NCI-H1694 treated with DMSO at 0.1 percent for 48 hours (cell line): ENCODE data around the gene GJA3.
"Not testable (repeated sequence)": the region's sequence is repeated elsewhere in the genome, so short reads cannot be mapped to it uniquely, and the experiment has no call there.

Source experiments
- DNase-seq: peaks from one replicate; lab custom pipeline; 2025; lab: John Stamatoyannopoulos, UW

GJA3 gene

DNA sequence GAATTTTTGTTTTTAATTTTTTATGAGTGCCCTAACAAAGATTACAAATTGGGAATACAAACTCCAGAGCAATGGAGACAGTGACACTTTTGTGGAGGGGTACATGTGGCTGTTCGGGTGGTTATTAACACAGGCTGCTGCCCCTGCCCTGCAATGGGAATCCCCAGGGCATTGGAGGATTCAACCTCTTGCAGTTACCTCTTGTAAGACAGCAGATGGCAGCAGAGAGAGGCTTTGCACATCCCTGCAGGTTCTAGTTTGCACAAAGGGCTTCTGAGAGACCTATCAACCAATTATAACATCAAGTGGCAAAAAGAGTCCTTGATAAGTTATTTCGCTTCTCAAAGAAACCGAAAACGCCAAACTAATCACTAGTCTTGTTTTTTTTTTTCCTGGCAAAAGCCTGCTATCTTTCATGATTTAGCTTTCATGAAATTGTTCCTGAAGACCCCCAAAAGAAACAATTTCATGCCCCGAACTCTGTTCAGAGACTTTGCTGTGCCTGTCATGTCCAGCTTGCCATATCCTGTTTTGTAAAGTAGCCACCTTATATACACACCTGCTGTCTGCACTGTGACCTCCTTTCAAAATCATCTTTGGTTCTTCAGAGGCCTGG lies 21.5 kb upstream of the GJA3 start:
- DNase-seq: peak; percentile 79

GRCh38 chr13:20181188-20181587 lies 20.3 kb upstream of the GJA3 start:
- no peak for DNase-seq

DNA sequence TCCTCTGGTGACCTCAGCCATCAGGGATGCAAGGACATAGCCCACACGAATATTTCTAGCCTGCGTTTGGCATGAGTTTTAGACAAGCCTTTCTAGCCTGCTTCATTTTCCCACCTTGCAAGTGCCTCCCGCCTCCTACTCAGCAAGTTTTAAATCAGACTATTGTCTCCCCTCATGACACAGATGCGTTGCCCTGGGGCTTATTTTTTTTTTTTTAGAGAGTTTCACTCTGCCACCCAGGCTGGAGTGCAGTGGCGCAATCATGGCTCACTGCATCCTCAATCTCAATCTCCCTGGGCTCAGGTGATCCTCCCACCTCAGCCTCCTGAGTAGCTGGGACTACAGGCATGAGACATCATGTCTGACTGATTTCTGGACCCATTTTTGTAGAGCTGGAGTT lies 17.3 kb upstream of the GJA3 start:
- DNase-seq: no peak

GRCh38 chr13:20177049-20177831 lies 16.4 kb upstream of the GJA3 start:
- no peak for DNase-seq

- DNase-seq: no peak
Observed at GRCh38 chr13:20175907-20176652, 15.2 kb upstream of the GJA3 start.

- no peak for DNase-seq
Observed at GRCh38 chr13:20175406-20175794, 14.5 kb upstream of the GJA3 start.

DNA sequence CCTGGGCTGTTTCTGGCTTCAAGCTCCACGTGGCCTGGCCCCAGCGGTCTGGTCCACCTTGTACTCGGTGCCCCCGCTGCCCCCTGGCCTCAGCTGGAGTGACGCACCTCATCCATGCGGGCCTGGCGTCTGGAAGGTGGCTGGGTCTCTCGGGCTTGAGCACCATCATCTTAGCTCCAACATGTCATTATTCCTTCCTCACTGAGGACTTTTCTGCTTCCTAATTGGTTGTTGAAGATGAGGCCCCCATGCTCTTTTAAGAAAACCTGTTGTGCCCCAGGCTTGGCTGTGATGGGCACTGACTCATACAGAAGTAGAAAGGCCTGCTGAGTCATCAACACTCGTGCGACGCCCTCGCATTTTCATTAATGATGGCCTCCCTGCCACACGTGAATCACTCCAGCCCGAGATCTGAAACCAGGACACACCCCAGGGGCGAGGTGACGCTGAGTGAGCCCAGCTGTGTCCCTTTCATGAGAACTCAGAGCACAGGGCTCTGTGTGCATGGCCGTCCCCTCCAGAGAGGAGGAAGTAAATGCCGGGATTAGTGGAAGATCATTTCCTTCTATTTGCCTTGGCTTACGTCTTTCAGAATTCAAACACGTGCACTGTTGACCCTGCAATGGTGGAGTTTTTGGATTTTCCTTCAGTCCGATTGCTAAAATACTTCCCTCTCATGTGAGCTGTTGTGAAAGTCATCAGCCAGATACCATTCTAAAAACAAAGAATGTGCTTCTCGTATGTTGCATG lies 14.0 kb upstream of the GJA3 start:
- no peak for DNase-seq

DNA sequence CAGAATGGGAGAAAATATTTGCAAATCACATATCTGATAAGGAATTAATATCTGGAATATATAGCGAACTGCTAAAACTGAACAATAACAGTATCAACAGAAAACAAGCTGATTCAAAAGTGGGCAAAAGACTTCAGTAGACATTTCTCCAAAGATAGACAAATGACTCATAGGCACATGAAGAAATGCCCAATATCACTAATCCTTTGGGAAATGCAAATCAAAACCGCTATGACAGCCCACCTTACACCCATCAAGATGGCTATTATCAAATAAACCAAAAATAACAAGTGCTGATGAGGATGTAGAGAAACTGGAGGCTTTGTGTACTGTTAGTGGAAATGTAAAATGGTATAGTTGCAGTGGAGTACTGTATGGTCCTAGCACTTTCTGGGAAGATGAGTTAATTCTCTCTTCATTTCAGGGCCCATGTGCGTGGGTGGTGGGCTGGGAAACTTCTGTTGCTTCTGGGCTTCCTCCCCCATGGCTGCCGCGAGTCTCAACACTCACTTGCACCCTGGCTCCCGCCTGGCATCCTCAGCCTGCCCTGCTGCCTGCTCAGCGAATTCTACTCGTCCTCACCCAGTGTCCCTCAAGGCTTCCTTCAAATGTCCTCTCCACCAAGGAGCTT lies 12.4 kb upstream of the GJA3 start:
- DNase-seq: no peak

DNA sequence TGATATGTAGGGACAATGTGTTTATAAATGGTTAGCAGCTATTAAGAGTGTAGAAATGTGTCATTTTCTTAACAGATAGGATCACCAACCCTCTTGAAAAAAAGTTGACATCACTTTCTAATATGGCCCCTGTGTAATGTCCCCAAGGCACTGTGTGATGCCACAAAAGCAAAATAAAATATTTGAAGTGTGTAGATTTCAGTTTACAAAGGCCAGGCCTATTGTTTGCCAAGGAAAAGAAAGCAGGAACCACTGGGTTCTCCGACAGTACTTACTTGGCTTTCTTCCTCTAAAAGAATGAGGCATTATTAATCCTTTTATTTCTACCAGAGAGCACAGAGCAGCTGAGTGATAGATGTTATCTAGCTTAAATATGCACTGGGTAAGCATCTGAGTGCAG lies 10.5 kb upstream of the GJA3 start:
- no peak for DNase-seq

- DNase-seq: no peak
Observed at GRCh38 chr13:20170921-20171320, 10.1 kb upstream of the GJA3 start.

DNA sequence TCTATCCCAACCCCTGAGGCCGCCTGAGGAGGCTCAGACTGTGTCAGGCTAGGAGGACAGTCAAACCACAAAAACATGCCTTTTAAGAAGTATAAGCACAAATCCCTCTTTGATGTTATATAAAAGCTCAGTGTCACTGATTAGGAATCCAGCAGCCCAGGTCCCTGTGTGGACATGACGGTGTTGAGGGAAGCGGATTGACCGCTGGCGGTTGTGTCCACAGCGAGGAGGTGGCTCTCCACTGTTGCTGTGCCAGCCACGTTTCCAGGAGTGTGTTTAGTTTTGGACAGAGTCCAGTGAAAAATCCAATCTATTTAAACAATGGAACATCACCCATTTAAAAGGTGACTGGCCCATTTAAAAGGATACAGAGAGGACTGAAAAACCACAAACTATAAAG lies 7.5 kb upstream of the GJA3 start:
- no peak for DNase-seq

GRCh38 chr13:20165417-20166257 lies 4.8 kb upstream of the GJA3 start:
- DNase-seq: no peak

DNA sequence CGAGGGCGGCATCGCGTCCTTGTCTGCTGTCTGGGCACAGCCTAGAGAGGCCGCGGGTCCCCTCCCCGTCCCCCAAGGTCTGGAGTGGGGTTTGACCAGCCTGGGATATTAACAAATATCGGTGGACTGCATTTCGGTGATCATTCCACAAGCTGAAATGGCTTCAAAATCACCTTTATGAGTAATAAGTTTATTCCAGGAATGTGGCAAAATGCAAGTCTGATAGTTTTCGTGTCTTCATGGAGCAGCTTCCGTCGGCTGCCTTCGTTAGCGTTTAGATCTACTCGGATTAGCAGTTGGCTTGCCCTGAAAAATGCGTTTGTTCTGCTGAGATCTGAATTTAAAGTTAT lies 1.1 kb upstream of the GJA3 start:
- DNase-seq: no peak

DNA sequence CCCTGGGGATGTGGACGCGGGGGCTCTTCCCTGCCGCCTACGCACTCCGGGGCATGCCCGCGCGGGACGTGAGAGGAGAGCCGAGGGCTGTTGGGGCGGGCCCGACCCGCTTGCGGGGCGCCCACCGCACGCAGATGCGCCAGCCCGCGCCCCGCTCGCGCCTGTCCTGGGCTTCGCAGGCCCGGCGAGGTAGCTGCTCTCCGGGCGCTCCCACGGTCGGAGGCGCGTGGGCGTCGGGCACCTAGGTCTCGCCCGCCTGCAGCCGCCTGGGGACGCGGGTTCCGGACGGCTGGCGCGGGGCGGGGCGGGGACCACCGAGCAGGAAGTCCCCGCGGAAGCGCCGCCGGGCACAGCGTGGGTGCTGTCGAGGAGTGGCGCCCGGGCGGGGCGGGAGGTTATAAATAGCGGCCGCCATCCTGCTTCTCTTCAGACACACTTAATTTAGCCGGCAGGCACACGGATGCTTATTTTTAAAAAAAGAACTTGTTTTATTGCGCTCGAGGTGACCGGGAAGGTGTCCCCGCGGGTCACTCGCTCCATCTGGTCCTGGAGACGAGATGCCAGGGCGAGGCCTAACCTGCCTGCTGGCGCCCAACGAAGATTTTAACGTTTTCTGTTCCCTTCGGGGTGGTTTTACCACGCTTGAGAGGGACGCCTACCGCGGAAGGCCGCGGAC lies 561 bp upstream of the GJA3 start:
- no peak for DNase-seq

DNA sequence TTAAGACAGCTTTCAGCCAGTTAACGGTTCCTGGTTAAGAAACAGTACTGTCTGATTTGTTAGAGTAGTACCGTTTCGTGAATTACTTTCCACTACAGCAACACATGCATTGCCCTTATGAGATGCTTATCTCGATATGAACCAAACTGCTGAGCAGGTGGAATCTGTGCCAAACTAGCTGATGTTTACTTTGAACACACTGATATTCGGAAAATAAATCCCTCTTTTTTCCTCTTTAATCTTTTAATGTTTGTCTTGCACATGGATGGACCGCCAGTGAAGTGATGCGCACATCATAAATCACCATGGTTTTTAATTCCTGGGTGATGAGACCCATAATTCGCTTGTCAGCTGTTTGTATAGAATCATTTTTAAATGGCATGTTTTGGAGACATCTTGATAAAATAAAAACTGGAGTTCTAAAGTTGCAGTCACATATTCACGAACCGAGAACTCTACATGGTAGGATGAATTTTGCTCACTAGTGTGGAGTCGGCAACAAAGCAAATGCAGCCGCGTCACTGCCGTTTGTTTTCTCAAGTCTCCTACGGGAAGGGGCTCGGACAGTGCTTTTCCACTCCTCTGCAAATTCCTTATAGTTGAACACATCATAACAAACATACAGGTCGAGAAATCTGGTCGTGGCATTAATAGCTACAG lies 1.1 kb downstream of the GJA3 start:
- DNase-seq: no peak

DNA sequence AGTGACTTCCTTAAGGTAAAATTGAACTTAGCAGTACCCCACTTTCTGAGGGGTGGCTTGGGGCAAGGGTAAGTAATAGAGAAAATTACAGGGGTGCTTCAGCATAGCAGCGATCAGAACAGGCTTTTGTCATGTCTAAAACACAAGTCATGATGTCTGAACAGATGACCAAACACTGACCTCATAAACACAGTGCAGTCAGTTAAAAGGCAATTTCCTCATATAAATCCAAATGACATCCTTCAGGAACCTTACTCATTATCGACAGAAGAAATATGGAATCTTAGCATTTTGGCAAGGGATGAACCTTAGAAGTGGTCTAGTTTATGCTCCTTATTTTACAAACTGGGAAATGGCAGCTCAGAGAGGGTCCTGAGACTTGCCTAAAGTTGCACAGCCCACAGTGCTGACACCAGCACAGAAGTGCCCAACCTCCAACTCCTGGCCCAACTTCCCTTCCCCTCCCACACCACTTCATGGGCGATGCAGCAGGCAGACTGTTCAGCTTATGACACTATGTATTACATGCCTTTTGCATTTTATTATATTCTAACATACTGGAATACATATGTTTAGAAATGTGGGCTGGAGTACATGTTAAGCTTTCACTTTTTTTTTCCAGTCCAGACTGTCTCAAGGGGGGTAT lies 3.6 kb downstream of the GJA3 start:
- DNase-seq: no peak

DNA sequence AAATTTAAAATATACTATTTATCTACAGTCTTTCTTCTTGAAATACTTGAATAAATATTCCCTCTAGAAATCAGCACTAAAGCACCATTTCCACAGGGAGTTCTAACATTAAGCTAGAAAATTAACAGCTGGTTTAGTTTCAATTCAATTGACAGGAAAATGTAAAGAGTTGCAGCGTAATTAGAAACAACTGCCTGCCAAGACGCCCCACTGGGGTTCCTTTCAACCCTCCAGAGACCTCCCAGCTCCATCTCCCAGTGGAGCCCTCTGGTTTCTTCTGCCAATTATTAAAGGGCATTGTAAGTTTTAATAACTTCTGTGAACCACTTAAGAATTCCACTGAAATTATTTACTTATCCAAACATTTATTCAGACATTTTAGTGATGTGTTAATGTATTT lies 4.2 kb downstream of the GJA3 start:
- no peak for DNase-seq

DNA sequence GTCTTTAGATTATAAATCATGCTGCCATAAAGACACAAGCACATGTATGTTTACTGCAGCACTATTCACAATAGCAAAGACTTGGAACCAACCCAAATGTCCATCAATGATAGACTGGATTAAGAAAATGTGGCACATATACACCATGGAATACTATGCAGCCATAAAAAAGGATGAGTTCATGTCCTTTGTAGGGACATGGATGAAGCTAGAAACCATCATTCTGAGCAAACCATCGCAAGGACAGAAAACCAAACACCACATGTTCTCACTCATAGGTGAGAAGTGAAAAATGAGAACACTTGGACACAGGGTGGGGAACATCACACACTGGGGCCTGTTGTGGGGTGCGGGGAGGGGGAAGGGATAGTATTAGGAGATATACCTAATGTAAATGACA lies 7.6 kb downstream of the GJA3 start:
- DNase-seq: not testable (repeated sequence)

DNA sequence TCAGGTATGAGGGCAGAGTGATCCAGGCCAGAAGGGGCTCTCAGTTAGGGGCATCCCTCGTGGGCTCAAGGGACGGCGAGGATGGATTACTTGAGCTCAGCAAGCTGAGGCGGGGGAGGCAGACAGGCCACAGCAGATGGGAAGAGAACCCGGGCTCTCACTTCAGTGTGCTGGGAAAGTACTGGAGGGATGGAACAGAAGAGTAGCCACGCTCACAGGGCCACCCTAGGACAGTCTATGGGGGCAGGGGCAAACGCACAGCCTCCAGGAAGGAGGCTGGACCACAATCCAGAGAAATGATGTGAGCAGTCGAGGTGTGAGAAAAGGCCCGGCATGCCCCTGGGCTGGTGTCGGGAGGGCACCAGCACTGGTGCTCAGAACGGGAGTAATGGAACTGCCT lies 9.2 kb downstream of the GJA3 start:
- DNase-seq: no peak

DNA sequence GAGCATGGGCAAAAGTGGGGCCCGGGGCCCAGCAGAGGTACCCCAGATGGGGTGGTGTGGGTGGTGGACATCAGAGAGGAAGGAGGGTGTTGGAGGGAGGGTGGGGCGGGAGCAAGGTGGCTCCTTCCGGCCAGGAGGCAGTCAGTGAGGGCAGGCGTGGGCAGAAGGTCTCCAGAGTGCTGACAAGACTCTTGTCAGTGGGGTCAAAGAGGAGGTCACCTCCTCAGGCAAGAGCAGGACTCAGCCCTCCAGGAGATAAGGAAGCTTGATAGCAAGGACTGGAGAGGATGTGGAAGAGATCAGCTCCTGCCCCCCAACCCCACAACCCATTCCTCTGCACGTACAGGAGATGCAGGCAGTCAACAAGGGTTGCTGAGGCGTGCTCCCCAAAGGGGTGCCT lies 9.8 kb downstream of the GJA3 start:
- no peak for DNase-seq
